G401.6 (cell line): Measurements from ENCODE around the gene GALNT11.

Experiments used
- FAIRE-seq: peaks from 2 replicates; lab custom pipeline; 2012; peaks lifted over from hg19 to GRCh38; lab: Jason Lieb, UNC

GALNT11 gene

GRCh38 chr7:152149363-152149762 is 123.9 kb downstream of the GALNT11 start:
- no peak for FAIRE-seq

DNA sequence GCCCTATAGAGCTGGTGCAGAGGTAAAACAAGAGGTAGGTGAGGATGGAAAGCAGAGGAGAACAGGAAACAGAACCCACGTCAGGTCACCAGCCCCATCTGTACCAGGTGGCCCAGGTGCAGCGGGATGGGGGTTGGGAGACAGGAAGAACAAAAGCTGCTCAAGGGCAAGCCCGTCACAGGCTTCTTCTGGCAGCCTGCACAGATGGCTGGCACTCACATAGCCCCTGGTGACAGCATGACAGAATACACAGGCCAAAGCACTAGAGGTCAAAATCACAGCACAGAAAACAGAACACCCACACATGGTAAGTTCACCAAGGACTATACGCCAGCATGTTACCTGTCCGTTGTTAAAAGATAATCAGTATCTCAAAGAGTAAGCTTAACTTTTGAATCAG is 126.8 kb downstream of the GALNT11 start:
- no peak for FAIRE-seq

- no peak for FAIRE-seq
Measured at GRCh38 chr7:152158801-152159587, 133.5 kb downstream of the GALNT11 start.

- no peak for FAIRE-seq
Measured at GRCh38 chr7:152161171-152161570, 135.7 kb downstream of the GALNT11 start.

DNA sequence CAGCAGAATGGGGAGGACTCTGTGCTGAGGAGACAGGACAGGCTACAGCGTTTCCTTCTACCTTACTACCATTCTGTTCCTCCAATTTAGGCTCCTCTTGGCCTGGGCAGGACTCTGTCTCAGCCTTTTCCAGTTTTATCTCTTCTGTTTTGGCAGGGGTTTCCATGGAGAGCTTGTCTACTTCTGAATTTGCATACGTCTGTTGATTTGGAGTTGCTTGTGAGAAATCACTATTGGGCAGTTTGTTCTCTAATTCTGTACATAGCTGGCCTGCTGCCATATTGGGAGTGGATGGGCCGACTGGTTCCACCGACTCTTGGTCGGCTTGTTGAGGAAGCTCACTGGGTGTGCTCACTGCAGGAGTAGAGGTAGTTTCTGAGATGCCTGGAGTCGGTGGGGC is 136.8 kb downstream of the GALNT11 start:
- FAIRE-seq: no peak
